ENCODE measurements around the gene MAN1B1.

MAN1B1 gene

DNA sequence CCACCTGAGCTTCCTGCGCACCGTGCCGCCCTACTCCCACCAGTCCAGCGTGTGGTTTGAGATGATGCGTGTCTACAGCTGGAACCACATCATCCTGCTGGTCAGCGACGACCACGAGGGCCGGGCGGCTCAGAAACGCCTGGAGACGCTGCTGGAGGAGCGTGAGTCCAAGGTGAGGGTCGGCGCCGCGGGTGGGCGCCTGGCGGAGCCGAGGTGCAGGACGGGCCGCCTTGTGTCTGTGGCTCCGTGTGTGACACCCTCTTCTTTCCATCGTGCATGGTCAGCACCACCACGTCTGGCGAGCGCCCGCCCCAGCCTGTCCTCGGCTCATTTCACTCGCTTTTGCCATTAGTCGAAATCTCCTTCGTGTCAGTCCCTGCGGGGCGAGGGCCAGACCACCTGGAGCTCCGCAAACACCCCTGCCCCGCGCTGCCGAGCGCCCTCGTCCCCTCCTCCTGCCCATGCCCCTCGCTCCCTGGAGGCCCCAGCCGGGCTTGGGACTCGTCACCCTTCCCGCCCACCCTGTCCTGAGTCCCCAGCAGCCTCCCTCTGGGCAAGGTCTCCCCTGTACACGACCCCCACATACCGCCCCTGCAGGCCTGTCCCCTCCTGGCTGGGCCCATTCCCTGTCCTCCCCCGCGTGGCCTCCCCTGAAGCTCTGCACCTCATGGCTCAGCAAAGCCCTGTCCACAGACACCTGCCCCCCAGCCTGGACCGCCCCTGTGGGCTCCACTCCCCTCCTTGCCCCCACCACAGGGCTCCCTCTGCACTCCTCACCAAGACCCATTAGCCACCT, 59.1 kb downstream of the MAN1B1 start:
- no peak overlapping the region for H3K27ac ChIP-seq (ENCODE audit: low read length)
- no peak overlapping the region for H3K9ac ChIP-seq (ENCODE audit: low read length)
- peaks cover 46% of the 10 kb centered on the region for H3K27me3 ChIP-seq (replicated peaks; ENCODE audit: insufficient read depth, low read length)
- DNase-seq, result no peak
- no peak overlapping the region for H2AFZ ChIP-seq (ENCODE audit: low read length)
- no peaks in the 10 kb centered on the region for H3K9me3 ChIP-seq (replicated peaks; ENCODE audit: insufficient read depth, low read length)
- H3K4me2 ChIP-seq (ENCODE audit: low read depth, low read length), result no peak overlapping the region
- no peaks in the 10 kb centered on the region for H3K36me3 ChIP-seq (replicated peaks; ENCODE audit: insufficient read depth, low read length)
- H3K79me2 ChIP-seq (ENCODE audit: low read length), result no peaks in the 10 kb centered on the region
- no peak for TF ChIP-seq EZH2phosphoT487 (IDR thresholded peaks at IDR 0.05; ENCODE audit: low read length)
- TF ChIP-seq EZH2 (optimal IDR thresholded peaks at IDR 0.05; ENCODE audit: low read depth, low read length), result no peak
- TF ChIP-seq CTCF (IDR thresholded peaks at IDR 0.05; ENCODE audit: low read length), result no peak
- peaks cover 9% of the 10 kb centered on the region; the same call in 1 of the 2 replicates for H3F3A ChIP-seq (ENCODE audit: insufficient read depth, low read length)
- no peaks in the 10 kb centered on the region for H3K4me1 ChIP-seq (ENCODE audit: low read length)
- no peaks in the 10 kb centered on the region for H3K9me2 ChIP-seq (replicated peaks; ENCODE audit: insufficient read depth, low read length)
- H4K20me1 ChIP-seq (ENCODE audit: insufficient read depth, low read length), result no peaks in the 10 kb centered on the region
- no peak overlapping the region for H3K4me3 ChIP-seq (ENCODE audit: low read length)

GRCh38 chr9:137146527-137146918, 59.7 kb downstream of the MAN1B1 start:
- DNase-seq, result no peak
- Histone ChIP-seq H3F3A (ENCODE audit: insufficient read depth, low read length) (peaks cover 9% of the 10 kb centered on the region; the same call in 1 of the 2 replicates), H2AFZ (ENCODE audit: low read length) (no peak overlapping the region), H3K4me1 (ENCODE audit: low read length) (no peaks in the 10 kb centered on the region), H3K9me2 (replicated peaks; ENCODE audit: insufficient read depth, low read length) (no peaks in the 10 kb centered on the region), H3K4me2 (ENCODE audit: low read depth, low read length) (no peak overlapping the region), H3K4me3 (ENCODE audit: low read length) (no peak overlapping the region), H3K9ac (ENCODE audit: low read length) (no peak overlapping the region), H4K20me1 (ENCODE audit: insufficient read depth, low read length) (no peaks in the 10 kb centered on the region), H3K36me3 (replicated peaks; ENCODE audit: insufficient read depth, low read length) (no peaks in the 10 kb centered on the region), H3K27ac (ENCODE audit: low read length) (no peak overlapping the region), H3K27me3 (replicated peaks; ENCODE audit: insufficient read depth, low read length) (peaks cover 40% of the 10 kb centered on the region), H3K79me2 (ENCODE audit: low read length) (no peaks in the 10 kb centered on the region), H3K9me3 (replicated peaks; ENCODE audit: insufficient read depth, low read length) (no peaks in the 10 kb centered on the region)
- no peak for TF ChIP-seq EZH2 (optimal IDR thresholded peaks at IDR 0.05; ENCODE audit: low read depth, low read length)

GRCh38 chr9:137147091-137147792, 60.5 kb downstream of the MAN1B1 start:
- no peaks in the 10 kb centered on the region for H3K36me3 ChIP-seq (replicated peaks; ENCODE audit: insufficient read depth, low read length)
- no peaks in the 10 kb centered on the region for H4K20me1 ChIP-seq (ENCODE audit: insufficient read depth, low read length)
- peaks cover 11% of the 10 kb centered on the region; the same call in 1 of the 2 replicates for H3F3A ChIP-seq (ENCODE audit: insufficient read depth, low read length)
- H3K79me2 ChIP-seq (ENCODE audit: low read length), result no peaks in the 10 kb centered on the region
- H3K9me2 ChIP-seq (replicated peaks; ENCODE audit: insufficient read depth, low read length), result no peaks in the 10 kb centered on the region
- DNase-seq, result peak; percentile 5
- no peaks in the 10 kb centered on the region for H3K4me1 ChIP-seq (ENCODE audit: low read length)
- peaks cover 33% of the 10 kb centered on the region for H3K27me3 ChIP-seq (replicated peaks; ENCODE audit: insufficient read depth, low read length)
- H3K27ac ChIP-seq (ENCODE audit: low read length), result no peak overlapping the region
- H3K9me3 ChIP-seq (replicated peaks; ENCODE audit: insufficient read depth, low read length), result no peaks in the 10 kb centered on the region
- H3K4me2 ChIP-seq (ENCODE audit: low read depth, low read length), result no peak overlapping the region
- H3K4me3 ChIP-seq (ENCODE audit: low read length), result no peak overlapping the region
- no peak overlapping the region for H3K9ac ChIP-seq (ENCODE audit: low read length)
- TF ChIP-seq EZH2phosphoT487 (IDR thresholded peaks at IDR 0.05; ENCODE audit: low read length), result no peak
- no peak for TF ChIP-seq CTCF (IDR thresholded peaks at IDR 0.05; ENCODE audit: low read length)
- TF ChIP-seq EZH2 (optimal IDR thresholded peaks at IDR 0.05; ENCODE audit: low read depth, low read length), result no peak
- no peak overlapping the region for H2AFZ ChIP-seq (ENCODE audit: low read length)

Measured in MM.1S (cell line).